LNCaP clone FGC (cell line): ENCODE results near the gene GPR4.

Source experiments
- DNase-seq: peaks from one replicate; pipeline ENCODE4 v3.0.0-alpha.2; 2011; ENCODE audit warnings: low read depth
- H3K4me3 ChIP-seq: 2 replicates; pipeline ENCODE4 v1.5.1; 2011; ENCODE audit warnings: mild to moderate bottlenecking, low read depth, low read length, control low read depth
- TF ChIP-seq, protein P1 (sequence below): IDR thresholded peaks from 2 replicates; pipeline ENCODE4 v1.5.1; 2012; ENCODE audit warnings: mild to moderate bottlenecking; ENCODE audit not compliant: control insufficient read depth, insufficient read depth; ENCODE audit errors: extremely low read depth

GPR4 gene

GRCh38 chr19:45547965-45548609, 53.9 kb downstream of the GPR4 start:
- no peak overlapping the region for H3K4me3 ChIP-seq
- TF ChIP-seq, protein P1, sequence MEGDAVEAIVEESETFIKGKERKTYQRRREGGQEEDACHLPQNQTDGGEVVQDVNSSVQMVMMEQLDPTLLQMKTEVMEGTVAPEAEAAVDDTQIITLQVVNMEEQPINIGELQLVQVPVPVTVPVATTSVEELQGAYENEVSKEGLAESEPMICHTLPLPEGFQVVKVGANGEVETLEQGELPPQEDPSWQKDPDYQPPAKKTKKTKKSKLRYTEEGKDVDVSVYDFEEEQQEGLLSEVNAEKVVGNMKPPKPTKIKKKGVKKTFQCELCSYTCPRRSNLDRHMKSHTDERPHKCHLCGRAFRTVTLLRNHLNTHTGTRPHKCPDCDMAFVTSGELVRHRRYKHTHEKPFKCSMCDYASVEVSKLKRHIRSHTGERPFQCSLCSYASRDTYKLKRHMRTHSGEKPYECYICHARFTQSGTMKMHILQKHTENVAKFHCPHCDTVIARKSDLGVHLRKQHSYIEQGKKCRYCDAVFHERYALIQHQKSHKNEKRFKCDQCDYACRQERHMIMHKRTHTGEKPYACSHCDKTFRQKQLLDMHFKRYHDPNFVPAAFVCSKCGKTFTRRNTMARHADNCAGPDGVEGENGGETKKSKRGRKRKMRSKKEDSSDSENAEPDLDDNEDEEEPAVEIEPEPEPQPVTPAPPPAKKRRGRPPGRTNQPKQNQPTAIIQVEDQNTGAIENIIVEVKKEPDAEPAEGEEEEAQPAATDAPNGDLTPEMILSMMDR, result no peak
- DNase-seq, result no peak

- TF ChIP-seq, protein P1, result no peak
- no peak for DNase-seq
- H3K4me3 ChIP-seq, result no peak overlapping the region
These were observed 54.7 kb downstream of the GPR4 start for GRCh38 chr19:45547211-45547770.

DNA sequence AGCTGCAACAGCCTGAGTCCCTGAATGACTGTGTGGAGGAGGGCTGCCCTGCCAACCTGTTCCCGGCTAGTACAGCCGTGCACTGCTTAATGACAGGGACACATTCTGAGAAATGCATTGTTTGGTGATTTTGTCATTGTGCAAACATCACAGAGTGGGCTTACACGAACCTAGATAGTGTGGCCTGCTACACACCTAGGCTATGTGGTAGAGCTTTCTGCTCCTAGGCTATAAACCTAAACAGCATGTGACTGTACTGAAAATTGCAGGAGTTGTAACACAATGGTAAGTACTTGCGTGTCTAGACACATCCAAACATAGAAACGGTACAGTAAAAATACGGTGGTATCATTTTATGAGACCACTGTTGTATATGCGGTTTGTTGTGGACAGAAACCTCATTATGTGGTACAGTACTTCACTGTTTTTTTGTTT, 59.8 kb downstream of the GPR4 start:
- no peak for DNase-seq
- H3K4me3 ChIP-seq, result no peak overlapping the region
- TF ChIP-seq, protein P1, result no peak
